Neural cell (in vitro differentiated cells): ENCODE measurements around the gene UBE2L3. TPM values are rescaled to one million over a fixed set of nuclear protein-coding genes. Genes with fewer than 3 reads are reported as not detected.
"Not testable (repeated sequence)": the region's sequence is repeated elsewhere in the genome, so short reads cannot be mapped to it uniquely, and the experiment has no call there.

Experiments used
- H2AFZ ChIP-seq: fragments of 200-600, 300-800 bp; sonication (generic), shearing (Covaris generic); 2 replicates; pipeline ENCODE4 v1.6.0; 2014; ENCODE audit warnings: low read depth, mild to moderate bottlenecking, antibody characterized with exemption, low read length, moderate library complexity
- H3F3A ChIP-seq: fragments of 200-600 bp; shearing (Covaris generic); 2 replicates; pipeline ENCODE4 v1.6.1; 2016; ENCODE audit warnings: mild to moderate bottlenecking, moderate library complexity, mixed read lengths, antibody characterized with exemption, low read length; ENCODE audit not compliant: insufficient read depth, poor library complexity, severe bottlenecking
- H3K27ac ChIP-seq: fragments of 200-600, 300-800 bp; sonication (generic), shearing (Covaris generic); 2 replicates; pipeline ENCODE4 v1.5.1; 2014; ENCODE audit warnings: mild to moderate bottlenecking, low read length, moderate library complexity
- H3K27me3 ChIP-seq: fragments of 300-800, 200-600 bp; sonication (generic), shearing (Covaris generic); 2 replicates; pipeline ENCODE4 v1.6.0; 2014; ENCODE audit warnings: mild to moderate bottlenecking, low read depth, low read length, moderate library complexity; ENCODE audit not compliant: insufficient read depth
- H3K36me3 ChIP-seq: fragments of 300-800, 200-600 bp; sonication (generic), shearing (Covaris generic); 2 replicates; pipeline ENCODE4 v1.5.1; 2014; ENCODE audit warnings: mild to moderate bottlenecking, antibody characterized with exemption, low read length, moderate library complexity; ENCODE audit not compliant: insufficient read depth
- H3K4me2 ChIP-seq: fragments of 300-800, 200-600 bp; sonication (generic), shearing (Covaris generic); 2 replicates; pipeline ENCODE4 v1.6.0; 2014; ENCODE audit warnings: mild to moderate bottlenecking, low read length
- H3K4me3 ChIP-seq: fragments of 300-800, 200-600 bp; sonication (generic), shearing (Covaris generic); 2 replicates; pipeline ENCODE4 v1.5.1; 2014; ENCODE audit warnings: mild to moderate bottlenecking, low read length, moderate library complexity
- H3K79me2 ChIP-seq: fragments of 200-600 bp; shearing (Covaris generic); replicated peaks from 2 replicates; pipeline ENCODE4 v1.6.0; 2014; ENCODE audit warnings: mild to moderate bottlenecking, low read length, moderate library complexity; ENCODE audit not compliant: insufficient read depth
- H3K9ac ChIP-seq: fragments of 300-800, 200-600 bp; sonication (generic), shearing (Covaris generic); 2 replicates; pipeline ENCODE4 v1.6.1; 2016; ENCODE audit warnings: mild to moderate bottlenecking, low read length, mixed read lengths
- H3K9me2 ChIP-seq: fragments of 200-600 bp; shearing (Covaris generic); 2 replicates; pipeline ENCODE4 v1.6.1; 2016; ENCODE audit warnings: mild to moderate bottlenecking, low read length, mixed read lengths; ENCODE audit not compliant: insufficient read depth
- H3K9me3 ChIP-seq: fragments of 200-600, 300-800 bp; sonication (generic), shearing (Covaris generic); 2 replicates; pipeline ENCODE4 v1.6.1; 2016; ENCODE audit warnings: mild to moderate bottlenecking, mixed run types, low read length, moderate library complexity, mixed read lengths
- H4K20me1 ChIP-seq: fragments of 200-600 bp; shearing (Covaris generic); 2 replicates; pipeline ENCODE4 v1.6.1; 2016; ENCODE audit warnings: mild to moderate bottlenecking, mixed run types; ENCODE audit not compliant: insufficient read depth
- CTCF ChIP-seq: fragments of 450-650 bp; IDR thresholded peaks from 2 replicates; pipeline ENCODE4 v1.5.1; 2014; ENCODE audit warnings: antibody characterized with exemption, mild to moderate bottlenecking, moderate library complexity; ENCODE audit not compliant: poor library complexity, severe bottlenecking
- EP300 ChIP-seq: fragments of 450-650 bp; conservative IDR thresholded peaks from 2 replicates; pipeline ENCODE4 v1.6.1; 2014; ENCODE audit warnings: antibody characterized with exemption, mild to moderate bottlenecking, moderate library complexity; ENCODE audit not compliant: poor library complexity, severe bottlenecking
- EZH2 ChIP-seq: fragments of 200-600, 300-800 bp; shearing (Covaris generic), sonication (generic); IDR thresholded peaks from 2 replicates; pipeline ENCODE4 v1.6.1; 2014; ENCODE audit warnings: antibody characterized with exemption, low read length, borderline replicate concordance, mild to moderate bottlenecking; ENCODE audit not compliant: insufficient read depth, poor library complexity, severe bottlenecking
- MXI1 ChIP-seq: fragments of 450-650 bp; conservative IDR thresholded peaks from 2 replicates; pipeline ENCODE4 v1.6.1; 2014; ENCODE audit warnings: antibody characterized with exemption, mild to moderate bottlenecking; ENCODE audit not compliant: poor library complexity, severe bottlenecking
- POLR2AphosphoS5 ChIP-seq: IDR thresholded peaks from 2 replicates; pipeline ENCODE4 v1.6.1; 2012
- RAD21 ChIP-seq: fragments of 450-650 bp; conservative IDR thresholded peaks from 2 replicates; pipeline ENCODE4 v1.6.1; 2014; ENCODE audit warnings: antibody characterized with exemption, mild to moderate bottlenecking, moderate library complexity
- REST ChIP-seq: IDR thresholded peaks from 2 replicates; pipeline ENCODE4 v1.6.1; 2012; ENCODE audit warnings: borderline replicate concordance
- SMC3 ChIP-seq: fragments of 450-650 bp; conservative IDR thresholded peaks from 2 replicates; pipeline ENCODE4 v1.6.1; 2014; ENCODE audit warnings: antibody characterized with exemption, mild to moderate bottlenecking, moderate library complexity; ENCODE audit not compliant: poor library complexity
- TAF1 ChIP-seq: IDR thresholded peaks from 2 replicates; pipeline ENCODE4 v1.6.1; 2012; ENCODE audit warnings: low read depth
- polyA plus RNA-seq: library from polyadenylated mRNA; depleted of rRNA; stranded (reverse); fragments of >200 nt; gene quantifications from 2 replicates; pipeline ENCODE4 v1.2.3, GENCODE V29; 2014

The UBE2L3 gene
- polyA plus RNA-seq, 1 donor from 2014 or later = 49.1 TPM

- Histone ChIP-seq H3K4me2 (no peak overlapping the region), H3K27me3 (no peaks in the 10 kb centered on the region), H3K4me3 (no peak overlapping the region), H2AFZ (no peak overlapping the region), H4K20me1 (no peaks in the 10 kb centered on the region), H3F3A (no peaks in the 10 kb centered on the region), H3K9me3 (no peaks in the 10 kb centered on the region), H3K9me2 (no peaks in the 10 kb centered on the region), H3K36me3 (no peaks in the 10 kb centered on the region), H3K27ac (no peak overlapping the region), H3K79me2 (peaks cover 29% of the 10 kb centered on the region), H3K9ac (no peak overlapping the region)
- no peak for TF ChIP-seq EP300
- no peak for TF ChIP-seq TAF1
- no peak for TF ChIP-seq POLR2AphosphoS5
- no peak for TF ChIP-seq SMC3
Observed at GRCh38 chr22:21606775-21607174, 39.3 kb downstream of the UBE2L3 start.

- not testable (repeated sequence) for H3K27me3 ChIP-seq, H3K4me2 ChIP-seq, H3K36me3 ChIP-seq, H2AFZ ChIP-seq, H3K9ac ChIP-seq, H3F3A ChIP-seq, H4K20me1 ChIP-seq, H3K4me3 ChIP-seq, H3K27ac ChIP-seq, H3K9me2 ChIP-seq, H3K9me3 ChIP-seq
- peaks cover 20% of the 10 kb centered on the region for H3K79me2 ChIP-seq
Observed at GRCh38 chr22:21609556-21610157, 42.1 kb downstream of the UBE2L3 start.

GRCh38 chr22:21611210-21611977, 43.9 kb downstream of the UBE2L3 start:
- Histone ChIP-seq H3K27ac (no peak overlapping the region), H3K27me3 (no peaks in the 10 kb centered on the region), H4K20me1 (no peaks in the 10 kb centered on the region), H3K9me3 (no peaks in the 10 kb centered on the region), H3K9ac (no peak overlapping the region), H3K79me2 (peaks cover 18% of the 10 kb centered on the region), H3K4me2 (no peak overlapping the region), H3K36me3 (no peaks in the 10 kb centered on the region), H3K4me3 (no peak overlapping the region), H3K9me2 (no peaks in the 10 kb centered on the region), H3F3A (no peaks in the 10 kb centered on the region), H2AFZ (no peak overlapping the region)
- TF ChIP-seq CTCF = no peak
- no peak for TF ChIP-seq TAF1
- TF ChIP-seq RAD21 = no peak
- no peak for TF ChIP-seq EP300
- no peak for TF ChIP-seq POLR2AphosphoS5
- TF ChIP-seq REST = no peak
- no peak for TF ChIP-seq SMC3
- no peak for TF ChIP-seq EZH2
- TF ChIP-seq MXI1 = no peak
